Measurements from ENCODE around the gene ADAT3.

GRCh38 chr19:1865172-1866010 lies 39.8 kb upstream of the ADAT3 start:
- no peak for TF ChIP-seq POLR2AphosphoS5 (IDR thresholded peaks at IDR 0.05)
- TF ChIP-seq CTCF (IDR thresholded peaks at IDR 0.05 in 8 of 11, conservative IDR thresholded peaks at IDR 0.05 in 3 of 11) = no peak
- TF ChIP-seq POLR2A (IDR thresholded peaks at IDR 0.05) = no peak

Measured in spleen (tissue), 7 donors.